Glomerular visceral epithelial cell (primary cell): Measurements from ENCODE around the gene KDM4C.

Experiments
- DNase-seq: peaks from one replicate; pipeline ENCODE4 v3.0.0-alpha.2; 2016; ENCODE audit errors: extremely low spot score

Gene KDM4C

DNA sequence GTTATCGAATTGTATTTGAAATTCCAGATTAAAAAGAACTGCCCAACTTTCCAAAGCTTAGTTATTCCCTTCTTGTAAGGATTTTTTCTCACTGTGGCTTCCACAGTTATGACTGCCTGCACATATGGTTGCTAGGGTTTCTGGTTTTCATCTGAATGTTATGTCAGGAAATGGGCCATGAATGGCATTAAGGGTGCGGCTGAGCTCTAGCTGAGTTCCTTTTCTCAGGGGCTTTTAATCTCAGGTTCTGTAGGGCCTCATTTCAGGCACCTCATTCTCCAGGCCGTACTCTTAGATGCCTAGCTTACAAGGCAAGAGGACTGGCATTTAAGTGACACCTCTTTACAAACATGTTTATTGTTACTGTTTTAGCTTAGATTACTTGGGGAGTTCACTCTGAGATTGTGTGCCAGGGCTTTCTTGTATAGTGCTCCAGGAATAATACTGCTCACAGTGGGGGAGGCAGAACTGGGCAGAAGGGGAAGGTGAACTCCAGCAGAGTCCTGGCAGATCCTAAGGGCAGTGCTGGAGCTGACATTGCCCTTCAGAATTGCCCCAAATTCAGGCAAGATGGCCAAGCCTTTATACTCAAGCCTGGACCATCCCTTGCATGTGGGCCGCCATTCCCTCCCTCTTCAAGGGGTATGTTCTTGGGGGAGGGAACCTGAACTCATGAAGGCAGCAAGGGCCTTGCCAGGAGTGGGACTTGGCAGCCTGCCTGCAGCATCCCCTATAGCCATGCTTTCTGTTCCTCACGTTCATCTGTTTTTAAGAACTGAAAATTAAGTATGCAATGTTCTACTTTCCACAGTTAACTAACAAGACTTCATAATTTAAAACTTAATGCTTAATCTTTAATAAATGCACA is 111.5 kb downstream of the KDM4C start:
- DNase-seq, result no peak

DNA sequence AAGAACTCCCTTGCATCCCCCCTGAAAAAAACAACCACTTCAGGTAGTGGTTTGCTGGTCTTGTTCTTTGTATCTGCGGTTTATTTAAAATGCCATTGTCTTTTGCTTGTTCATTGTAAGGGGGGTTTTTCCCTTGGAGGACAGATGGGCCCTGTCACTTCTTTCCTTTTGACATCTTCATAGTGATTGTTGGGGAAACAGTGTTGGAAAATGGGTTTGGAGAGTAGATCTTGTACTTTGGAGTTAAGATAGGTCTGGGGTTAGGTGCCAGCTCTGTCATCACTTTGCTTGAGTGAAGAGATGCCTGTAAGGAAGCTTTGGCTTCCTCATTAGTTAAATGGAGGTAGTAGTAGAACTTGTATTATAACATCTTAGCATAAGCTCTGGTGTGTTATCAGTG is 112.4 kb downstream of the KDM4C start:
- no peak for DNase-seq

DNA sequence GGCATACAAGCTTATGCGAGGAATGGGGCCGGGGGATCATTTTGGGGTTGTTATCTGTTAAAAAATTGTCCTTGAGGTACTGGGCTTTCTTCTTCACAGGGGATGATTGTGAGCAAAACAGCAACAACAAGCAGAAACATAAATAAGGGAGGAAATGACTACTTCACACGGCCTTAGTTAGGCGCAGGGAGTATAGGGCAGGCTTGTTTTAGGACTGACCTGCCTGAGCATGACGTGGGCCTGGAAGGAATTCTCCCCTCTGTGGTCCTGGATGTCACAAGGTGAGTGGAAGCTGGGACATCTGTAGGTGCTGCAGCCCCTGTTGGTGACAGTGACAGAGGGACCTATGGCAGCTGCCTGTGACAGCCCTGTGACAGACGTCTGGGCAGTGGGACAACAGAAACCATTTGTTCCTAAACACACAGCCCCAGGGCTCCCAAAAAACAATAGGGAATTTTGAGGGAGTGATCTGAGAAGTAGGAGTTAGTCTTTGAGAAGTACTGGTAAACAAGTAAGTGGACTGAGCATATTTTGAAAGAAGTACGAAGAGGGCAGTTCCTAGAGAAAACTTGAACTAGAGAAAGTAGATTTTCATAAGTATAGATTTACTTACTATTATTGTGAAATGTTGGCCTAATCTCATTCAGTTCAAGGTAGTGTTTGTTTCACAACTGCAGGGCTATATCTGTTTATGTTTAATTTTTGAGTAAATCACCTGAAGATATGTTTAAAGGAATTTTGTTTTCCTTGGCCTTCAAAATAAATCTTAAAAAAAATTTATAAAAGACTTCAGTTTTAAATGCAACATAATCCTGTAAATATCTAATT is 113.1 kb downstream of the KDM4C start:
- DNase-seq, result no peak

DNA sequence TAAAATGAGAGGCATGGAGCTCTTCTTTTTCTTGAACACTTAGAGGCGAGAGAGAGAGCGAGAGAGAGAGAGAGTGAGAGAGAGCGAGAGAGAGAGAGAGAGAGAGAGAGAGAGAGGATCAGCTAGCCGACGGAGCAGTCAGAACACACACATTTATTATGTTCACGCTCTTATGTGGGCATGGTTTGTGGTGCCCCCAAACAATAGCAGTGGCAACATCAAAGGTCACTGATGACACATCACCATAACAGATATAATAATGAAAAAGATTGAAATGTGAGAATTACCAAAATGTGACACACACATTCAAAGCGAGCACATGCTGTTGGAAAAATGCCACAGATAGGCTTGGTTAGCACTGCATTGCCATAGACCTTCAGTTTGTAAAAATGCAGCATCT is 116.1 kb downstream of the KDM4C start:
- DNase-seq, result peak; percentile 22

DNA sequence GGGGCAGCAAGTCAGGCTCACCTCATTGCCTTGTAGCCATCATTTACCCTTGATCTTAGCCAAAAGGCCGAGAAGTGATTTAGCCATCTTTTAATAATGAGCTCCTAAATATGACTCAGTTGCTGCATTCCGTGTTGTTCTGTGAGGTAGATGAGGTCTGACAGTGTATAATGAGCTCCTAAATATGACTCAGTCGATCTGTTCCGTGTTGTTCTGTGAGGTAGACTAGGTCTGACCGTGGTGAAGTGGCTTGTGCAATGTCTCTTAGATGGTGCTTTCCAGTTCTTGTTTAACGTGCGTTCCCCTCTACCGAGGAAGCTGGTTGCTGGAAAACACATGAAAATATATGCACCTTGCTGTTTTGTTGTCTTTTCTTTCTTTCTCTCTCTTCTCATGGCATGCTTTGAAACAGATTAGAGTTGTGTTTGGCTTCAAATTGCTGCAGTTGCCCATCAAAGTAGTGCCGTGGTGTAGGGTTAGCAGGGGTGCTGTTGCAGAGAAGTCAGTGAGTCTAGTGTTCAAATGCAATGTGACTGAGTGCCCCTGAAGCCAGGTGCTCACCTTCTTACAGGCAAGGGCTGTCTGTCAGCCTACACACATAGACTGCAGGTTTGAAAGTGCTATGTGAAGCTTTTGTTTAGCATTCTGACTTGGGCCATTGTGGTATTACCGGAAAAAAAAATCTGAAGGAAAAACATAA is 118.6 kb downstream of the KDM4C start:
- no peak for DNase-seq

DNA sequence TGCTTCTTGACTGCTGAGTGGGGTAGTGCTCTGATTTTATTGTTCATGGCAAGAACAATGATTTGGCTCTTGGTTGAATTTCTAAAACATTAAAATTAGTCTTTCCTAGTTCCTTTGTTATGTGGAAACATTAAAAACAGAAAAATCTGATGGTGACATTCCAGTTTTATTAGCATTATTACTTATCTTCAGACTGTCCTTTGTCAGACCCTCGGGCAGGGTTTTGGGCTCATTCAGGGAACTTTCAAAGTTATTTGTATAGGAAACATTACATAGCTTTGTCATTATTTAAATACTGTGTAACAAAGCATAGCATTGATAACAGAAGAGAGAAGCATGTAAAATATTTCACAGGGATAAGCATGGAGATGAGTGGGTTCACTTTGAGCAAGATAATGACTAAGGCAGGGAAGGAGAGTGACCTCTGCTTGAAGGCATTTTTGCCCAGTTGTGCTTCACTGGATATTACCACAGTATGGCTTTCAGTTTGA is 119.9 kb downstream of the KDM4C start:
- DNase-seq, result peak; percentile 84

DNA sequence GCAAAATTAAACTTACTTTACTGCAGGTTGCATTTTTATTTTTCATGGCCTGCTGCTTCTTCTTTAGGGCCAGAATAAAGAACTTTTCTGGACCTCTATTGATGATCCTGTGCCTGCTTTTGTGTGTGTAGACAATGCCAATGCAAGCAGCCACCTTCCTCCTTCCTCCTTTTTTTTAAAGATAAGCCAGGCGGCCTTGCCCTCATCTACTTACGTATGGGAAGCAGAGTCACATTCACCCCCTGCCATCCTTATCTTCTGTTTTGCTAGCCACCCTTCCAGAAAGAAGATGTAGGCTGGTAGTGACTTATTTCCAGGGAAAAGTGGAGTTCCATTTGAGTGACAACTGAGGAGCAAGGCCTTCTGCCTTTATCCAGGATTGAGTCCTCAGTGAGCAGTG is 122.9 kb downstream of the KDM4C start:
- no peak for DNase-seq

DNA sequence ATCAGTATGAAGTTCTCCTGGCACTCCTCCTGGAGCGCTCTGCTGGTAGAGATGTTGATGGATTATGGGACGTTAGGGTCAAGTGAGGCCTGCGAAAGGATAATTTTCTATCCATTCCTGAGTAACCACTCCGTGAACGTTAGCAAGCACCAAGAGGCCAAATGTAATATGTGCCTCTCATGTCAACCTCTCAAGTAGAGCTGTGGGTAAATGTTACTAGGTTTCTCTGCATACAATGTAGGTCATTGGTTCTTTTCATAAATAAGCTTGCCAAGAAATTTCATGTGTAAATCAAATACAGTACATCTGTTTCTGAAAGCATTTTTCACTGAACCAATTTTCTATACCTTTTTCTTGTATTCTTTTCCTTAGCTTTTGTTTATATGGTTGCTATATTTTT is 126.3 kb downstream of the KDM4C start:
- no peak for DNase-seq

DNA sequence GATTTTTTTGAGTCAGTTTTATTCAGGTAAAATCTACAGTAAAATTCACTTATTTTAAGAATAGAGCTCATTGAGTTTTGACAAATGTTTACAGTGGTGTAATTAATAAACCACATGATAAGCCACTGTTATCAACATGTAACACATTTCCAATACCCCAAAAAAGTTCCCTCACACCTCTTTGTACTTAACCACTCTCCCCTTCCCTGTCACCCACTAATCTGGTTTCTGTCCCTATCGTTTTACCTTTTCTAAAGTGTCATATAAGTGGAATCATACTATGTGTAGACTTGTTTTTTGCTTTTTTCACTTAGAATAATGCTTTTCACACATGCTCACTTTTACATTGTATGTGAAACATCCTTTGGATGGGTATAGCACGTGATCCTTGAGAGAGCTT is 127.2 kb downstream of the KDM4C start:
- no peak for DNase-seq

DNA sequence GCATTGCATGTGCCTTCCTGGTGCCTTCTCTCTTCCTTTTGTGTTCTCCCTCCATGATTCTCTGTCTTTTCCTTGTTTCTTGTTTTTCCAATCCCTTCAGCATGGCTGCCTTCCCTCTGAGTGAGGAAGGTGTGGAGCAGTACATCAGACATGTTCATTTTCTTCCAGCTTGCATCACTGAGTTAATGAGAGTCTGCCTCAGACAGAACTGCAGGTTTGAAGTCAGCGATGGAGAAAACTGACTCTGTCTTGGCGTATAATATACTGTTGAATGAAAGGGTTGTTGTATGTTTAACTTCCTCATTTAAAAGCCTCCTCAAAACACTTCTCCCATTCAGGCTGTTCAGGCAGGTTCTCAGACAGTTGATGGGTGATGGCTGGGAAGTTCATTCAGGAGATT is 129.3 kb downstream of the KDM4C start:
- DNase-seq, result no peak

DNA sequence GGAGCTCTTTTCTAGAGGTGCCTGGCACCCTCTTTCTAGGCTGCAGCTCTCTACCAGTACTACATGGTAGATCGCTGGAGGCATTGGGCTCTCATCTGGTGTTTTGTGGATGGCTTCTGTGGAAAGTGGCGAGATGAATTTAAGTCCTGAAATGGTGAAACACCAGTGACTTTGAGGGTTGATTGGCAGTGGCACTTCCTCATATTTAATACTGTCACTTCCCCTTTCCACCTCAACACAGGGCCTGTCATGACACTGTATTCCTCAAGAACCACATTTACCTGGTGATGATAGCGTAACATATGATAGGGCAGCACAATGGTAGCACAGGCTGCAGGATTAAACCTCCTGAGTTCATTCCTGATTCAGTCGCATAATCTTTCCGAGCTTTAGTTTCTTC is 132.1 kb downstream of the KDM4C start:
- no peak for DNase-seq

DNA sequence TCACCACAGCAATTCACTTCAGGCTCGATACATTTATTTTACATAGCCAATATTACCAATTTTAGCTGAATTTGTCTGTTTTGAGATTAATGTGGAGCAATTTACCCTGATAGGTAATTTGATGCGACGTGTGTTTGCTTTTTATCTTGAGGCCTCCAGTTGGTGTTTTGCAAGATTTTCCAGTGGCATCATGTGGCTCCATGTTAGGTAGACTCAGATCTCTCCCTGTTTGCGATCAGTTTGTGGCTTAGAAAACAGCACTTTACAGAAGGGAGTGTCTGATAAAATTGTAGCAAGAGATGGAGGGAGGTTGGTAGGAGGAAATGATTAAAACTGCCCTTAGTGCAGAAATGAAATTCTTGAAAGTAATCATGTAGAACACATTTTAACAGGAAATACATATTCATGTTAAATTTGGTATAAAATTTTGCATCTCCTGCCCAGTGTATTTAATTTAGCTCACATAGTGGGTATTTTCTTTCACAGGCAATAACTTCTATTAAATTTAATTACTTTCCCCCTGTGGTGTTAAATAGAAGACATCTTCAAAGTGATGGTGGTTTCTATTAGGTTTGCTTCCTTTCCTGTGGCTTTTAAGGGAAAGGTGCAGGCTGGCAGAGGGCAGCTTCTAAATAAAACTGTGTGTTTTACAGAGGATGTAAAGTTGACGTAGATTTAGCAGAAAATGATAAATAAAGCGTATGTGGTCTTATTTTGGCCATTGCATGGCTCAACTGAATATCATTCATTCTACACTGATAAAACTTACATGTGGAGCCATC is 135.8 kb downstream of the KDM4C start:
- no peak for DNase-seq

DNA sequence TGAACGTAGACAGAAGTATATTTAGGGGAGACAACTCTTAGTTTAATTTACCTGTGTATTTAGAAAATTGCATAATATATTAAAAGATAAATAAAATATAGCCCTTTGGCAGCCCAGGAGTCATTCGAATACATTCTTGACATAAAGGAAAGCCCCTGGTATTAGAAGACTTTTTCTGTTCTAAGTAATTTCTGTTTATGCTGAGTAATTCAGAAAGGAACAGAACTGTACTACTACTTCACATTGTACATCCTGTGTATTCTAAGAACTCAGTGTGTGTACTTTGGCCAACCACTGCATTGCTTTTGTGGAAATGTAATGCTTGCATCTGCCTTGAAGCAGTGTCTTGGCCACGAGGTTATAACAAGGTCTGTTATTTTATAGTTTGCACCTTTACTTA is 136.4 kb downstream of the KDM4C start:
- DNase-seq, result no peak

DNA sequence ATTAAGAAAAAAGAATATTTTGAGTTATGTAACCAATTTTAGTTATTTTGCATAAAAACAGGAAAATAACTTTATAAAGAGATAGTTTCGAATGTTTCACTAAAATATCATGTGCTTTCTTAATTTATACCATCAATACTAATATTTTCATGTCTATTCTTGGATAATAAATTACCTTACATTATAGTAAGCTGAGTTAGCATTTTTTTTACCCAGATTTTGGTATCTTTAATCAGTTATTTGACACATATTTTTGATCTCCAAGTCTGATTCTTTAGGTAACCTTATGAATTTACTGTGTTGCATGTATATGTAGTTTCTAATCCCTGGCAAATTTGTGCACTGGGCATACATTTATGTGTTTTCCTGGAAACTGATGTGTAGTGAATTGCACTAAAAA is 138.0 kb downstream of the KDM4C start:
- DNase-seq, result no peak

DNA sequence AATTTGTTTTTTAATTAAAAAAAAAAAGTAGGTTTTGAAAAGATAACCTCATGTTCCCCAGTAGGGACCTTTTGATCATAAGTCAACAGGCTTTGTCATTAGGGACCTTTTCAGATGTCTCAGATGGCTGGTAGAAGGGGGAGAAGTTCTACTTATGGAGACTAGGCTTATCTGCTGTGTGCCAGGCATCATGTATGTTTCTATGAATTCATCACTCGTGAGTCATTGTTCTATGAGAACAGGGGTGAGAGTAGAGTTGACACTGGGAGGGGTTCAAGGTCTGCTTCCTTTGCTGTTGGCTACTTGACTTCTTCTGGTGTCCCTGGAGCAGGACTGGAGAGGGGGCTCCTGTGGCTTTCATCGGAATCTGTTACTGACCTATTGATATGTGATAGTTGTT is 138.8 kb downstream of the KDM4C start:
- DNase-seq, result no peak

DNA sequence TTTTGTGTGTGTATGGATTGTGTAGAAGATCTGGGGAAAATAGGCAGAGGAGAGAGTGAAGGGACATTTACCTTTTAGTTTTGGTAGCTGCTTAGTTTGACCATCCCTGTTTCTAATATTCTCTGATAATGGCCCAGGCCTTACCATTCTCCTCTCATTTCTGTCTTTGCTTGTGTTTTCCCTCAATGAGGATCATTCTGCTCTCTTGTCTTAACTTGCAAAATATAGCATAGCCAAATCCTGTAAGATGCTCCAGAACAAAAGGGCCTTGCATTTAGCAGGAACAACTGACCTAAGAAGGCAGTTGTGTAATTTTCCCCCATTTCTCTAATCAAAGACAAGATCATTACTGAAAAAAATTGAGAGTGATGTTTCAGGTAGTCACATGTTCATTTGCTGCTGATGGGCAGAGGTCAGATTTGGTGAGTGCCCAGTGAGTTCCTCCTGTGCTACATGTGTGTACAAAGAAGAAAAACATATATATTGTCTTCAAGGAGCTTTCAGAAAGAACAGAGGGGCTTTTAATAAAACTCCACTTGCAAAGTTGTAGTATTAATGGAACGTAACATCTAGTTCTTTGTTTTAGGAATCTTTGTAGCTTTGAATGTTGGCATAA is 139.5 kb downstream of the KDM4C start:
- no peak for DNase-seq

DNA sequence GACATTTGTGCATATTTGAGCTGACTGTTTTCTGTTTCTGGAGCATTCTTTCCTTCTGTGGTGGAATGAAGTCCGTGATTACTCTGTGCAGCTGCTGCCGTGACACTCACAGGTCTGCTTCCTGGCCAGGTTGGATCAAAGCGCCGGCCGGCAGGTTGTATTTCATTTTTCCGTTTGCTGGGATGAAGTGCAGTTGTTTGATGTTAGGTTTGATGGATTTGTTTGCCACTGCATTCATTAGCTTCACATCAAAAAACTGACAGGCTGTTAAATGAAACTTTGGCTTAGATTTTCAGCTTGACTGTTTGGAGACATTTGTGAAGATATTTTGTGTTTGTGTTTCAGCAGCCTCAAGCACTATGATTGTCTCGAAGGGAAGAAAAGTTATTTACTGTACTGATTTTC is 140.1 kb downstream of the KDM4C start:
- DNase-seq, result no peak

DNA sequence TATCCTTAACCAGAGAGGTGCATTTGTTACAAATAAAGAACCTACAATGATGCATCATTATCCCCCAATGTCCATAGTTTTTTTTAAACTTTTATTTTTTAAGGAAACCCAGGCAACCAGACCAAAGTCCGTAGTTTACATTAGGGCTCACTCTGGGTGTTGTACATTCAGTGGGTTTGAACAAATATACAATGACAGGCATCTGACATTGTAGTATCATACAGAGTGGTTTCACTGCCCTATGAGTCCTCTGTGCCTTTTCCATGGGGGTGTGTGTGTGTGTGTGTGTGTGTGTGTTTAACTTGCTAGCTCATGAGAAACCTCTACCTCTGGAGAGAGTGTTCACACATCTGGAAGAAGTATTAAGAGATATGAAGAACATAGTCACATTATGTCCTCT is 141.5 kb downstream of the KDM4C start:
- DNase-seq, result no peak

DNA sequence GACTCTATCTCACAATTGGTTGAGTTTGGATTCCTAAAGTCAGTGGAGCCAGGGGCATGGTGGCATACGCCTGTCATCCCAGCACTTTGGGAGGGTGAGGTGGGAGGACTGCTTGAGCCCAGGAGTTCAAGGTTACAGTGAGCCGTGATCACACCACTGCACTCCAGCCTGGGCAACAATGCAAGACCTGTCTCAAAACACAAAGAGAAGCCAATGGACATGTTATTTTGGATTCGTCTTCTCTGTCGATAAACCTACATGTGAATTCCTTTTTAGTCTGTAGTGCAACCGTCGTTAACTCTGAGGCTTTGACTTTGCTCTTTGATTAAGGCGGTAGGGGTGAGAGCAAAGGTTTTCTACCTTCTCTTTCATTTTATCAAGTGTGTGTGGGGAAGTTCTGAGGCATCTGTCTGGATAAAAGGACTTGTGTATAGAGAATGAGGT is 142.7 kb downstream of the KDM4C start:
- no peak for DNase-seq

DNA sequence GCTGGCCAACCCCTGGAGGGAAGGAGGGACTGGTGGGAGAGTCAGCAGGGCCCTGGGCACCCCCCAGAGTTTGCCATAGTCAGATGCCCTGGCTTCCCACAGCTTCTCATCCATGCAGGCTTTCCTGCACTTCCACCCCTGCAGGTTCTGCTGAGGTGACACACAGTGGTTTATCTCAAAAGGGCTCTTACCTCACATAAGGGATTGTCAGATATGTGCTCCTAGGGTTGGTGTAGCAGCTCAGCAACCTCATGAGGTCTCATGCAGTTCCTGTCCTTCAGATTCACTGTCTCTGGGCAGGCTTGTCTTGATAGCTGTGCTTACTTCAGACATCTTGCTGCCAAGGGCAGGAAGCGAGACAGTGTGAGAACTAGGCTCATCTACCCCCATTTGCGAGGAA is 143.4 kb downstream of the KDM4C start:
- DNase-seq, result no peak

DNA sequence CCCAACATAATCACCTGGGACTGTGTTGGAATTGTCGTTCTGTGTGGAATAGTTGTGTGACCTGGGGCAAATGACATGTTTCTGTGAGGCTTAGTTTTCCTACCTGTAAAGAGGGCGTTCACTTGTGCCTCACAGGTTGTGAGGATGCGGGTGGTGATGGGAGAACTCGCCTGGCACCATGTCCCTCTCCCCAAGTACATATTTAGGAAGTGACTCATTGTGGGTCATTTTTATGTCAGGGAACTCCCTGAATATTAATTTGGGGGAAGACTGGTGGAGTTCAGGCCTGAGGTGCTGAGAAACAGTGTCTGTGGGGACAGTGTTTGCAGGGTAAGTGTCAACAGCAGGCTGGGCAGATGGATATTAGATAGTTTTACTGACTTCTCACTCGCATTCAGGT is 144.7 kb downstream of the KDM4C start:
- DNase-seq, result peak; percentile 31
